Measurements from ENCODE around the gene RFX2.

Gene RFX2

DNA sequence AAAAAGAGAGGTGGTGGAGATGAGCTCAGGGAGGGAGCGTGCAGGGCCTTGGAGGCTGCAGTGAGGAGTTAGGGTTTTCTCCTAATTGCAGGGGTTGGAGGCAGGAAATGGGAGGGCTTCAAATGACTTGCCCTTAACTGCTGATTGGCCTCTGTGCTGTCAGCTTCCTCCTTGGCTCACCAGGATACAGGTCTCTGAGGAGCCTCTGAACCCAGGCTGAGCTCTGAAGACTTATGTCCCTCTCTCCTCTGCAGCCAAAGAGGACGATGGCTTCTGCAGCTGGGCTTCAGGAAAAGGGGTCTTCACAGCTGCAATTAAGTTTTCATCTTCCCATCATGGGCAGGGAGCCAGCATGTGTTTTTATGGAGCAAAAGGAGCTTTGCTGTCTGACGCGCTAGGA lies 125.7 kb downstream of the RFX2 start:
- peak overlapping the region; percentile 33 for H3K4me3 ChIP-seq (ENCODE audit: low read length, poor library complexity, severe bottlenecking)
- peak overlapping the region; percentile 41; the same call in 1 of the 2 replicates for H2AFZ ChIP-seq (ENCODE audit: low read length)
- no peaks in the 10 kb centered on the region for H3K9me3 ChIP-seq (ENCODE audit: insufficient read depth, low read depth, low read length)
- peaks cover 5% of the 10 kb centered on the region for H4K20me1 ChIP-seq (ENCODE audit: insufficient read depth, low read length, poor library complexity, severe bottlenecking)
- peaks cover 38% of the 10 kb centered on the region for H3K4me1 ChIP-seq (ENCODE audit: insufficient read depth, low read length, poor library complexity, severe bottlenecking)
- H3K9ac ChIP-seq (ENCODE audit: low read depth, low read length, poor library complexity, severe bottlenecking): peak overlapping the region; percentile 53
- no peaks in the 10 kb centered on the region for H3K9me2 ChIP-seq (replicated peaks; ENCODE audit: low read depth, low read length)
- H3F3A ChIP-seq (ENCODE audit: low read depth): peaks cover 6% of the 10 kb centered on the region; the same call in 1 of the 2 replicates
- H3K36me3 ChIP-seq (ENCODE audit: insufficient read depth, low read length): no peaks in the 10 kb centered on the region
- peaks cover 20% of the 10 kb centered on the region for H3K79me2 ChIP-seq (ENCODE audit: insufficient read depth, low read length)
- H3K27me3 ChIP-seq (ENCODE audit: insufficient read depth, low read length, poor library complexity, severe bottlenecking): no peaks in the 10 kb centered on the region
- H3K4me2 ChIP-seq (ENCODE audit: low read depth, low read length, poor library complexity, severe bottlenecking): peak overlapping the region; percentile 63
- TF ChIP-seq, protein P1, sequence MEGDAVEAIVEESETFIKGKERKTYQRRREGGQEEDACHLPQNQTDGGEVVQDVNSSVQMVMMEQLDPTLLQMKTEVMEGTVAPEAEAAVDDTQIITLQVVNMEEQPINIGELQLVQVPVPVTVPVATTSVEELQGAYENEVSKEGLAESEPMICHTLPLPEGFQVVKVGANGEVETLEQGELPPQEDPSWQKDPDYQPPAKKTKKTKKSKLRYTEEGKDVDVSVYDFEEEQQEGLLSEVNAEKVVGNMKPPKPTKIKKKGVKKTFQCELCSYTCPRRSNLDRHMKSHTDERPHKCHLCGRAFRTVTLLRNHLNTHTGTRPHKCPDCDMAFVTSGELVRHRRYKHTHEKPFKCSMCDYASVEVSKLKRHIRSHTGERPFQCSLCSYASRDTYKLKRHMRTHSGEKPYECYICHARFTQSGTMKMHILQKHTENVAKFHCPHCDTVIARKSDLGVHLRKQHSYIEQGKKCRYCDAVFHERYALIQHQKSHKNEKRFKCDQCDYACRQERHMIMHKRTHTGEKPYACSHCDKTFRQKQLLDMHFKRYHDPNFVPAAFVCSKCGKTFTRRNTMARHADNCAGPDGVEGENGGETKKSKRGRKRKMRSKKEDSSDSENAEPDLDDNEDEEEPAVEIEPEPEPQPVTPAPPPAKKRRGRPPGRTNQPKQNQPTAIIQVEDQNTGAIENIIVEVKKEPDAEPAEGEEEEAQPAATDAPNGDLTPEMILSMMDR (conservative IDR thresholded peaks at IDR 0.05; ENCODE audit: low read length): no peak
- no peak for TF ChIP-seq EZH2phosphoT487 (IDR thresholded peaks at IDR 0.05; ENCODE audit: borderline replicate concordance)

DNA sequence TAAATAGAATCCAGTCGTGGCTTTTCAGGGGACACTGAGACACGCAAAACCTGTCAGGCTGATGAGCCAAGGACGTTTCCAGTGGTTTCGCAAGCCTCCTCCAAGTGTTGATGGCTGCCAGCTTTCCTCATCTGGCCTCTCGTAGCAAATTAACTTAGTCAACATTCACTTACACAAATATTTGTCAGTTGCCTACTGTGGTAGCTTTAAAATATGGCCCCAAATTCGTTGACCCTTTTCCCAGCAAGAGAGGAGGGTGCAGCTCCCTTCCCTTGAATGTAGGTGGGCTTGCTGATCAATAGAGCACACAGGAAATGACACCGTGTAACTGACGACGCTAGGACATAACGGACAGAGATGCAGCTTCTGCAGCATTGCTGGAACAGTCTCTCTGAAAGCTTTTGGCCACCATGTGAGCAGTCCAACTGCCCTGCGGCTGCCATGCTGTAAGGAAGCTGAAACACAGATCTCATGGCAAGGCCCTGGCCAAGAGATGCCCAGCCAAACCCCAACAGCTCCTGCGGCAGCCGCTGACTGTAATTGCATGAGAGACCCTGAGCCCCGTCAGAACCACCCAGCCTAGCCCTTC lies 126.8 kb downstream of the RFX2 start:
- no peaks in the 10 kb centered on the region for H3K27me3 ChIP-seq (ENCODE audit: insufficient read depth, low read length, poor library complexity, severe bottlenecking)
- H3K4me1 ChIP-seq (ENCODE audit: insufficient read depth, low read length, poor library complexity, severe bottlenecking): peaks cover 40% of the 10 kb centered on the region
- peaks cover 7% of the 10 kb centered on the region for H4K20me1 ChIP-seq (ENCODE audit: insufficient read depth, low read length, poor library complexity, severe bottlenecking)
- H3K9me3 ChIP-seq (ENCODE audit: insufficient read depth, low read depth, low read length): no peaks in the 10 kb centered on the region
- TF ChIP-seq, protein P1 (conservative IDR thresholded peaks at IDR 0.05; ENCODE audit: low read length): no peak
- TF ChIP-seq EZH2phosphoT487 (IDR thresholded peaks at IDR 0.05; ENCODE audit: borderline replicate concordance): no peak
- H3K9me2 ChIP-seq (replicated peaks; ENCODE audit: low read depth, low read length): no peaks in the 10 kb centered on the region
- peaks cover 31% of the 10 kb centered on the region for H3K79me2 ChIP-seq (ENCODE audit: insufficient read depth, low read length)
- peak overlapping the region; percentile 53 for H3K9ac ChIP-seq (ENCODE audit: low read depth, low read length, poor library complexity, severe bottlenecking)
- no peaks in the 10 kb centered on the region for H3K36me3 ChIP-seq (ENCODE audit: insufficient read depth, low read length)
- H2AFZ ChIP-seq (ENCODE audit: low read length): no peak overlapping the region
- peak overlapping the region; percentile 63 for H3K4me2 ChIP-seq (ENCODE audit: low read depth, low read length, poor library complexity, severe bottlenecking)
- H3K4me3 ChIP-seq (ENCODE audit: low read length, poor library complexity, severe bottlenecking): peak overlapping the region; percentile 33
- H3F3A ChIP-seq (ENCODE audit: low read depth): peaks cover 6% of the 10 kb centered on the region; the same call in 1 of the 2 replicates

DNA sequence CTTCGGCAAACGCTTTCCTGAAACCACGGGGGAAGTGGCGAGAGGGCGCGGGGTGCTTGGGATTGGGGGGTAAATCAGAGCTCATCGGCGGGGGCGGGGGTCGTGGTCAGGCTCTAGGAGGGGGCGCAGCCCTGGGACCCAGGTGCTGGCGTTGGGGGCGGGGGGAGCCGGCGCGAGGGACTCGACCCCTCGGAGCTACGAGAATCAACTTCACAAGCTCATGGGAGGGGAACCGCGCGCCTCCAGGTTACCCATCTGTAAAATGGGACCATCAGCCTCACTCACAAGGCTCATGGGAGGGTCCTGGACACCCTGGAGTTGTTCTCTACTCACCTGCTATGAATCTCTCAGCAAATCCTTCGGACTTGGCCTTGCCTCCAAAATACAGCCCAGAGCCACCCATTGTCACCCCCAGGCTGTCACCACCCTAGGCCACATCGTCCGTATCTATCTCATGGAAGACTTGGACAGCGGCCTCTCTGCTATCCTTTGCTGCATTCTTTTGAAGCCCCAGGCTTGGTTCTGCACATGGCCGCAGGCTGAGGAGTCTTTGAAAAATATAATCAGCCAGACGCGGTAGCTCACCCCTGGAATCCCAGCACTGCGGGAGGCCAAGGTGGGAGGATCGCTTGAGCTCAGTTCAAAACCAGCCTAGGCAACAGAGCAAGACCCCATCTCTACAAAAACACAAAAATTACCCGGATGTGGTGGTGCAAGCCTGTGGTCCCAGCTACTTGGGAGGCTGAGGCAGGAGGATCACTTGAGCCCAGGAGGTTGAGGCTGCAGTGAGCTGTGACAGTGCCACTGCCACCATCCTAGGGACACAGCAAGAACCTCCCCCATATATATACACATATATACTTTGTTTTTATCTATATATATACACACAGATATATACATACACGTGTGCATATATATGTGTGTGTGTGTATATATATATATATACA lies 131.4 kb downstream of the RFX2 start:
- Histone ChIP-seq H4K20me1 (ENCODE audit: insufficient read depth, low read length, poor library complexity, severe bottlenecking) (peaks cover 44% of the 10 kb centered on the region), H3K4me3 (ENCODE audit: low read length, poor library complexity, severe bottlenecking) (peak overlapping the region; percentile 89), H3K4me1 (ENCODE audit: insufficient read depth, low read length, poor library complexity, severe bottlenecking) (peaks cover 54% of the 10 kb centered on the region), H3K4me2 (ENCODE audit: low read depth, low read length, poor library complexity, severe bottlenecking) (peak overlapping the region; percentile 84), H3K36me3 (ENCODE audit: insufficient read depth, low read length) (no peaks in the 10 kb centered on the region), H3K9me3 (ENCODE audit: insufficient read depth, low read depth, low read length) (no peaks in the 10 kb centered on the region), H2AFZ (ENCODE audit: low read length) (peak overlapping the region; percentile 87), H3F3A (ENCODE audit: low read depth) (peaks cover 6% of the 10 kb centered on the region; the same call in 1 of the 2 replicates), H3K9me2 (replicated peaks; ENCODE audit: low read depth, low read length) (no peaks in the 10 kb centered on the region), H3K27me3 (ENCODE audit: insufficient read depth, low read length, poor library complexity, severe bottlenecking) (no peaks in the 10 kb centered on the region), H3K9ac (ENCODE audit: low read depth, low read length, poor library complexity, severe bottlenecking) (peak overlapping the region; percentile 93), H3K79me2 (ENCODE audit: insufficient read depth, low read length) (peaks cover 74% of the 10 kb centered on the region)
- TF ChIP-seq, protein P1 (conservative IDR thresholded peaks at IDR 0.05; ENCODE audit: low read length): no peak
- TF ChIP-seq EZH2phosphoT487 (IDR thresholded peaks at IDR 0.05; ENCODE audit: borderline replicate concordance): no peak

All from Loucy (cell line).